BE2C (cell line): ENCODE results near the gene PAQR8.

Source experiments
- DNase-seq: peaks from one replicate; pipeline ENCODE4 v3.0.0-alpha.2; 2020
- H3K27me3 ChIP-seq: fragments of 250-450 bp; sonication (Bioruptor Pico); 2 replicates; pipeline ENCODE4 v1.5.1; 2020; ENCODE audit warnings: mild to moderate bottlenecking
- H3K36me3 ChIP-seq: fragments of 250-450 bp; sonication (Bioruptor Pico); 2 replicates; pipeline ENCODE4 v1.5.1; 2020; ENCODE audit warnings: mild to moderate bottlenecking
- H3K4me1 ChIP-seq: fragments of 250-450 bp; sonication (Bioruptor Pico); 2 replicates; pipeline ENCODE4 v1.5.1; 2020
- H3K4me3 ChIP-seq: 2 replicates; pipeline ENCODE4 v1.5.1; 2011; ENCODE audit warnings: low read depth, low read length
- H3K9me3 ChIP-seq: fragments of 250-450 bp; sonication (Bioruptor Pico); 2 replicates; pipeline ENCODE4 v1.5.1; 2020
- CTCF ChIP-seq: IDR thresholded peaks from 2 replicates; pipeline ENCODE4 v1.5.1; 2012; ENCODE audit warnings: mild to moderate bottlenecking, low read depth, low read length

The PAQR8 gene

GRCh38 chr6:52368002-52368401 lies 6.1 kb downstream of the PAQR8 start:
- no peaks in the 10 kb centered on the region for H3K9me3 ChIP-seq
- peaks cover 60% of the 10 kb centered on the region for H3K36me3 ChIP-seq
- no peak for DNase-seq
- no peak for TF ChIP-seq CTCF
- no peaks in the 10 kb centered on the region for H3K27me3 ChIP-seq
- H3K4me1 ChIP-seq = peaks cover 10% of the 10 kb centered on the region
- no peak overlapping the region for H3K4me3 ChIP-seq

GRCh38 chr6:52369234-52369633 lies 7.3 kb downstream of the PAQR8 start:
- H3K36me3 ChIP-seq = peaks cover 71% of the 10 kb centered on the region

GRCh38 chr6:52371656-52372191 lies 9.8 kb downstream of the PAQR8 start:
- no peaks in the 10 kb centered on the region for H3K9me3 ChIP-seq

More at GRCh38 chr6:52369234-52369633, 7.3 kb downstream of the PAQR8 start:
- H3K27me3 ChIP-seq = no peaks in the 10 kb centered on the region
- no peak for TF ChIP-seq CTCF
- H3K4me3 ChIP-seq = no peak overlapping the region
- no peaks in the 10 kb centered on the region for H3K9me3 ChIP-seq
- no peak for DNase-seq
- H3K4me1 ChIP-seq = peaks cover 10% of the 10 kb centered on the region

GRCh38 chr6:52373151-52373690 lies 11.3 kb downstream of the PAQR8 start:
- no peak for TF ChIP-seq CTCF
- peaks cover 78% of the 10 kb centered on the region for H3K36me3 ChIP-seq
- H3K27me3 ChIP-seq = no peaks in the 10 kb centered on the region
- no peak overlapping the region for H3K4me3 ChIP-seq
- peaks cover 2% of the 10 kb centered on the region; the same call in 1 of the 2 replicates for H3K9me3 ChIP-seq
- peaks cover 10% of the 10 kb centered on the region for H3K4me1 ChIP-seq
- DNase-seq = no peak

More at GRCh38 chr6:52371656-52372191, 9.8 kb downstream of the PAQR8 start:
- H3K4me3 ChIP-seq = no peak overlapping the region
- TF ChIP-seq CTCF = no peak
- peaks cover 83% of the 10 kb centered on the region for H3K36me3 ChIP-seq
- no peak for DNase-seq
- H3K4me1 ChIP-seq = peaks cover 10% of the 10 kb centered on the region
- no peaks in the 10 kb centered on the region for H3K27me3 ChIP-seq

GRCh38 chr6:52374247-52374646 lies 12.3 kb downstream of the PAQR8 start:
- H3K9me3 ChIP-seq = peaks cover 2% of the 10 kb centered on the region; the same call in 1 of the 2 replicates
- no peak for TF ChIP-seq CTCF

GRCh38 chr6:52375780-52376556 lies 14.0 kb downstream of the PAQR8 start:
- TF ChIP-seq CTCF = no peak
- DNase-seq = no peak
- peaks cover 2% of the 10 kb centered on the region; the same call in 1 of the 2 replicates for H3K9me3 ChIP-seq
- no peak overlapping the region for H3K4me3 ChIP-seq
- no peaks in the 10 kb centered on the region for H3K27me3 ChIP-seq
- peaks cover 61% of the 10 kb centered on the region for H3K36me3 ChIP-seq
- H3K4me1 ChIP-seq = peaks cover 10% of the 10 kb centered on the region

More at GRCh38 chr6:52374247-52374646, 12.3 kb downstream of the PAQR8 start:
- no peak overlapping the region for H3K4me3 ChIP-seq
- peaks cover 10% of the 10 kb centered on the region for H3K4me1 ChIP-seq
- H3K36me3 ChIP-seq = peaks cover 70% of the 10 kb centered on the region
- no peaks in the 10 kb centered on the region for H3K27me3 ChIP-seq
- DNase-seq = no peak
